Gastroesophageal sphincter (tissue), 3 donors: ENCODE results near the gene KCNIP4.

Experiments used
- EP300 ChIP-seq: sonication (generic); formaldehyde crosslinking; IDR thresholded peaks from one replicate; pipeline ENCODE4 v1.6.1; 2017; ENCODE audit warnings: antibody characterized with exemption, mild to moderate bottlenecking
- POLR2A ChIP-seq, 2 donors: fragments of 450-650 bp; IDR thresholded peaks; one replicate each; pipeline ENCODE4 v1.6.1; 2017; ENCODE audit warnings: antibody characterized with exemption in 2 of 2, mild to moderate bottlenecking in 2 of 2, moderate library complexity in 1 of 2
- TF ChIP-seq, protein P1 (sequence below), 4 experiments: fragments of 200-600 bp in 2 of 4; fragments of 450-650 bp in 2 of 4; sonication (generic) in 1 of 4; IDR thresholded peaks; one replicate each; pipeline ENCODE4 v1.5.1; 2017 to 2019; ENCODE audit warnings: antibody characterized with exemption in 4 of 4, mild to moderate bottlenecking in 2 of 4, moderate library complexity in 2 of 4

DNA sequence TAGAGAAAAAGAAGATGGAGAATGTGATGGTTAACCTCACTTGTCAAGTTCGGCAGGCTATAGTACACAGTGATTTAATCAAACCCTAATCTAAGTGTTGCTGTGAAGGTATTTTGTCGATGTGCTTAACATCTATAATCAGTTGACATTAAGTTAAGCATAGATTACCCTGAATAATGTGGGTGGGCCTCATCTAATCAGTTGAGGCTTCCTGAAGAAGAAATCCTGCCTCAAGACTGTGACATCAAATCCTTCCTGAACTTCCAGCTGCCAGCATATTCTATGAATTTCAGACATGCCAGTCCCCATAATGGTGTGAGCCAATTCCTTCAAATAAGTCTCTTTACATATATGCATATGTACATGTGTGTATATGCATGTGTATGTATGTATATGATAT, 1066.9 kb downstream of the KCNIP4 start:
- TF ChIP-seq, protein P1, sequence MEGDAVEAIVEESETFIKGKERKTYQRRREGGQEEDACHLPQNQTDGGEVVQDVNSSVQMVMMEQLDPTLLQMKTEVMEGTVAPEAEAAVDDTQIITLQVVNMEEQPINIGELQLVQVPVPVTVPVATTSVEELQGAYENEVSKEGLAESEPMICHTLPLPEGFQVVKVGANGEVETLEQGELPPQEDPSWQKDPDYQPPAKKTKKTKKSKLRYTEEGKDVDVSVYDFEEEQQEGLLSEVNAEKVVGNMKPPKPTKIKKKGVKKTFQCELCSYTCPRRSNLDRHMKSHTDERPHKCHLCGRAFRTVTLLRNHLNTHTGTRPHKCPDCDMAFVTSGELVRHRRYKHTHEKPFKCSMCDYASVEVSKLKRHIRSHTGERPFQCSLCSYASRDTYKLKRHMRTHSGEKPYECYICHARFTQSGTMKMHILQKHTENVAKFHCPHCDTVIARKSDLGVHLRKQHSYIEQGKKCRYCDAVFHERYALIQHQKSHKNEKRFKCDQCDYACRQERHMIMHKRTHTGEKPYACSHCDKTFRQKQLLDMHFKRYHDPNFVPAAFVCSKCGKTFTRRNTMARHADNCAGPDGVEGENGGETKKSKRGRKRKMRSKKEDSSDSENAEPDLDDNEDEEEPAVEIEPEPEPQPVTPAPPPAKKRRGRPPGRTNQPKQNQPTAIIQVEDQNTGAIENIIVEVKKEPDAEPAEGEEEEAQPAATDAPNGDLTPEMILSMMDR (IDR thresholded peaks at IDR 0.05), result no peak
- no peak for TF ChIP-seq POLR2A (IDR thresholded peaks at IDR 0.05)
- no peak for TF ChIP-seq EP300
